NCI-H1105 treated with DMSO at 0.1 percent for 48 hours (cell line): ENCODE results near the gene CTSE.
A peak's percentile ranks its signal among the peaks of the same experiment; 100 is the strongest.

Experiments
- DNase-seq: peaks from one replicate; lab custom pipeline; 2025; lab: John Stamatoyannopoulos, UW

The CTSE gene

DNA sequence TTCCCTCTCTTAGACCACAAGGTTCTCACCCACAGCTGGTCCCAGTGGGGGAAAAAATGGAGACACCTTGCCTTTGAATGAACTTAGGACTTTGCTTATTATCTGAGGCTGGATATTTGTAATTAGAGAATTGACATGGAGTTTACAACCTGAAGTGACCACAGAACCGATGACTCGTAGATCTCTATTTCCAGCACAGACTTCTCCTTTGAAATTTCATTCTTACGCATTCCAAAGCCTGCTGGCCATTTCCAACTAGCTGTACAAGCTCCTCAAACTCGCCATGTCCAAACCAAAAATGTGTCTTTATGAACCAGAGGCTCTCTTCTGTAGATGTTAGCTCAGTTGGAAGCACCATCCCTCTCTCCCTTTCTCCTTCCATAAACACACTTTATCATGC lies 32.5 kb downstream of the CTSE start:
- no peak for DNase-seq

DNA sequence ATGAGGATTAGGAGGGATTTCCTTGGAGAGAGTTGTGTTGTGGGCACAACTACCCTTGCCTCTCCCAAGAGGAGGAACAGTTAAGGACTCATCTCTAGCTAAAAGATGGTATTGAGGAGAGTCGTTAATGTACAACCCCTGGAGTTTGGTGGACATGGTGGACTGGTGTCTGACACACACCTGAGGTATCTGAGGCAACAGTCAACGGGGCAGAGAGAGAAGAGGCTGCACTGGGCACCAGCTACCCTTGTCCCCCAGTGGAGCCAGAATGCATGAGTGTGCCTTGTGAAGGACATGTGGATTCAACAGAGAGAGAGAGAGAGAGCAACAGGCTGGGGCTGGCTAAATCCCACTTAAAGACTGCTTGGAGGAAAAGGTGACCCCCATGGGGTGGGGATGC lies 33.5 kb downstream of the CTSE start:
- no peak for DNase-seq

DNA sequence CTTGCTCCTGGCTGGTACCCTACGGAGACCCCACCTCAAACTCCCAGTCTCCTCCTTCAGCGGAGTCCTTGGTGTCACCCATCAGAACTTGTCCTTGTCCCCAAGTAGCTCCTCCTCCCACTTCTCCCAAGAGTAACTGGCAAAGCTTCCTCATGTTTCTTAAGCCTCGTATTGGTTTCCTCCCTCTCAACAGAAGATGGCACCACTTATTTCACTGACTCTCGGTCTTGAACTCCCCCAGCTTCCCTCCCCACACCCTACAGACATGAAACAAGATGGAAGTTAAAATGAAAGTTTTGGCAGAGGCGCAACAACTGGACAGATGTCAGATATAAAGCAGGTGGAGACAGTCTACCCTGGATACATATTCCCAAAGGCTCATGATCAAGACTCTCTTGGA lies 33.9 kb downstream of the CTSE start:
- DNase-seq, result no peak

DNA sequence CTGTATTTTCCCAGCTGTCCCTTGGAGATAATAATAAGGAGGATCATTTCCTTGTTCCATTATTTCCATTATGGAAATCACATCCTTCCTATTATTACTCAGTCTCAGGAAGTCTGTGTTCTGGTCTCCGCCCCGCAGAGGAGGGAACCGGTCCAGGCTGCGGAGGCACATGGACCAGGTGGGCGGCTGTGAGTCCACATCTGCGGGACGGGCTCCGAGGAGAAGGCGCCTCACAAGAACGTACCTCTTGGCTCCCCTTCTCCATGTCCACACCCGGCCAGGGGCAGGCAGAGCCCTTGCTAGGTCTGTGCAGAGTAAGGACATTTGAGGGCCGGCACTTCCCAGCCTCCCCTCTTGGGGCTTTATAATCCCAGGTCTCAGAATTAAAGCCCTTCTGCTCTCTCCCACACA lies 35.1 kb downstream of the CTSE start:
- DNase-seq, result no peak

DNA sequence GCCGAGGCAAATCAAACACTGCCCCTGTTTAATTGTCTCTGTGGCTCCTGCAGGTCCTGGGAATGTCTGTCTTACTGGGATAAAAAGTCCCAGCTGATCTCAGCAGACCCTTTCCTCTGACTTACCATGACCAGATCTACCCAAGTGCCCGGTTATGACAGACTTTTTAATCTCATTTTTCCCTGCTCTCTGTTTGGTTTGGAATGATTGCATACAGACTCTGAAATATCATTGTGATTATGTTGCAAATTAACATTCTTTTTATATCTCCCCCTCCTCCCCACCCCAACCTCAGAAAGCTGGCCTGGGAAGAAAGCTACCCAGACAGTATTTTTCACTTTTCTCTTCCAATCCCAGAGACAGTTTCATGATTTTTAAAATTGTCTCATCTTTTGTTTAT lies 36.8 kb downstream of the CTSE start:
- DNase-seq, result no peak

DNA sequence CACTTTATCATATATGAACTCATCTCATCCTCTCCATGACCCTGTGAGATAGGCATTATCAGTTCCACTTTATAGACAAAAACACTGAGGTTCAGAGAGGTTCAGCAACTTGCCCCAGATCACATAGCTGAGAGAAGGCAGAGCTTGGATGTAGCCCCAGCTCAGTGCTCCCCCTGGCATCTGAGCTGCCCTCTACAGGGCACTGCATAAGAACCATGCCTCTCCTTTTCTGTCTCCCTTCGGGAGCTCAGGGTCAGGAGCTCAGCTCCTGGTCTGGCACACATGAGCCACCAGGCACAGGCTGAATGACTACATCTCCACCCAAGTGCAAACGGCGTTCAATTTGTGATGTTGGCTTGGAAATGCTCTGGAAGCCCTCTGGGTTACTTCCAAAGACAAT lies 37.4 kb downstream of the CTSE start:
- DNase-seq, result no peak

DNA sequence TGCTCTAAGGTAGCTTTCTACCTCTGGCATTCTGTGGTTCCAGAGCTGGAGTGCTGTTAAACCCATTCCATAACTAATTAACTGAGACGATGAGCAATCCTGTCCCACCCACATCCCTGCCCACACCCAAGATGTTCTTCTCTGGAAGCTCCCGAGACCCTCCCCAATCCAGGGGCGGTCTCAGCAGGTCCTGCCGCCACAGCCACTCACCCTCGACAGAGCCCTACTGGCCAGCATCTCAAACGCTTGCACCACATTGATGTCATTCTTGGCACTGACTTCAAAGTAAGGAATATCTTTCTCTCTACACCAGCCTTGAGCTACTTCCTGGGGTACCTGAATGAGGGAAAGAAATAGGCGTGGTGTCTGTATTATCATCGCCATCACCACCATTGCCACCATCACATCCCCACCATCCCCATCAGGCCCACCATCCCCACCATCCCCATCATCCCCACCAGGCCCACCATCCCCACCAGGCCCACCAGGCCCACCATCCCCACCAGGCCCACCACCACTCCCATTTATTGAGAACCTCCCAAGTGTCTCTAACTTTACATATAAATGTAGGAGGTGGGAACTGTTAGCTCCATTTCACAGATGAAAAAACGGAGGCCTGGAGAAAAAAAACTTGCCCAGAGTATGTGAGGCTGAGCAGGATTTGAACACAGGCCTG lies 38.2 kb downstream of the CTSE start:
- DNase-seq, result no peak

DNA sequence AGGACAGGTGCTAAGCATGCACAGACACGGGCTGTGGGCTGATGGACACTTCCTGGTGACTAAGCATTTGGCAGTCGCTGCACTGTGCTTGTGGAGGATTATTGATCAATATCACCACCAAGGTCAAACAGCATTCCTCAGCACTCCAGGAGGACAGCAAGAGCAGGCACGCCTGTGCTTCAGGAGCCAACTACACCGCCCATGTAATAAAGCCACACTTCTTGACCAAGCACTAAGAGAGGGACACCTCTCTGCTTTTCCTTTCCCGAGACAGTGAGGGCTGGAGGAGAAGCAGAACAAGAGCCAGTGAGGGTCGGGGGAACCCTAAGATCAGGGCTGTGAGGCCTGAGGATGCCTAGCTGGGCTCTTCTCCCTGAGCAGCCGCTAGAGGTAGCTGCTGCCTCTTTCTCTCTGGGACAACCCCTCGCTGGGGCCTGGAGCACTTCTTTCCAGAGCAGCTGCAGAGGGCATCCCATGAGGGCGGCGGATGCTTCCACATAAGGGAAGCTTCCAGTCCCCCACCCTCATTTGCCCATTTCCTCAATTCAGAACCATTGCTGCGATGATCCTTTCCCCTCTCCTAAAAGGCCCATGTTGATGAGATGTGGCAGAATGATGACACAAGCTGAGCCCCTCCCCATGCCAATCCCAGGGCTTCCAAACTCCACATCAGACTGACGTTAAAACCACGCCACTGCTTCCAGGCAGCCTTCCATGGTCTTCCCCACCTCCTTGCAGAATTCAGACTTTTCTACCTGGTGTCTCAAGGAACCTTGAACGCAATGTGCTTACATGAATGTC lies 39.6 kb downstream of the CTSE start:
- no peak for DNase-seq

DNA sequence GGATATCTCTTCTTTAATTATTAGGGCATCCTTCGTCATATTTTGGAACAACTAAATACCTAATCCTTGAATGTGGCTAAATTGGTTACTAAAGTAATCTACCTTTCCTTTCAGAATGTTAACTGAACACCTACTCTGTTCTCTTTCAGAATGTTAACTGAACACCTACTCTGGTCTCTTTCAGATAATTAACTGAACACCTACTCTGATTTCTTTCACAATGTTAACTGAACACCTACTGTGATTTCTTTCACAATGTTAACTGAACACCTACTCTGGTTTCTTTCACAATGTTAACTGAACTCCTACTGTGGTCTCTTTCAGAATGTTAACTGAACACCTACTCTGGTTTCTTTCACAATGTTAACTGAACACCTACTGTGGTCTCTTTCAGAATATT lies 42.4 kb downstream of the CTSE start:
- no peak for DNase-seq

DNA sequence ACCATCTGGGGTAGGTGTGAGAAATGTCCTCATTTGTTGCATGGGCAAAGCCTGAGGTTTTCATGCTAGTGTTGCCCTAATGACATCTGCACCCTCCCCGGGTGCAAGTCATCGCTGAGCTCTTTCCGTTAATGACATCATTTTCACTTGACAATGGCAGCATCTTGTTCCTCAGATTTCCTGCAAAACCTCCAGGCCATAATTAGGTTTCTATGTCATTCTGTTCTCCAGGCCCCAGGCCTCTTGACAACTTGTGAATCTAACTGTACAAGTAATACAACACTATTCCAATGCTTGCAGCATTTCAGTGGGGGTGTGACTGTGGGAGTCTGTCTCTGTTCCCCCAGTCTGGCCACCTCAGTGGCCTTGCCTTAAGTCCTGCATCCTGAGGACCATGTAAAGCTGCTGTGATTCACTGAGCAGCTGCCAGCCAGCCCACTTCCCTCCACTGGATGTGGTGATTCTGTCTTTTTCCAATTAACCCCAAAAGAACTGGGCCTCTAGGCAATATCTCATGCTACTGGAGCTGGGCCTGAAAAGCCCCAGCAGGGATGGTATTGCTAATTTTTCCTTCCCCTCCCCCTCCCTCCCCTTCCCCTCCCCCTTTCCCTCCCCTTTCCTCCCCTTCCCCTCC lies 43.3 kb downstream of the CTSE start:
- DNase-seq, result no peak

DNA sequence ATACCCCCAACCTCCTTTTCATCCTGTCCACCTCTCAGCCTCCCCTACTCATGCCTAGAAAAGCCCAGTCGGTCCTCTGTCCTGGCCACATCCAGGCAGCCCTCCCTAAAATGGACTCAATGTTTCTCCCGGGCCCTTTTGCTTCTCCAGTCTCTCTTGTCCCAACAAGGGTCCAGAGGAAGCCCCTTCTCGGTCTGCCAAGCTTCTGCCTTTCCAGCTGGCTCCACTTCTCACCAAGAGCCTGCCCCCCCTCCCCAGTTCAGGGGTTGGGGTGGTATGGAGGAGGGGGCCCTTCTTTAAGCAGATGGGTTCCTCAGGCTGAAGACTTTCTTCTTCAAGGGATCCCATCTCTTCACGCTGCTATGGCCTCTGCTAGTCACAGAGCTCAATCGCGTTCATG lies 44.4 kb downstream of the CTSE start:
- no peak for DNase-seq

DNA sequence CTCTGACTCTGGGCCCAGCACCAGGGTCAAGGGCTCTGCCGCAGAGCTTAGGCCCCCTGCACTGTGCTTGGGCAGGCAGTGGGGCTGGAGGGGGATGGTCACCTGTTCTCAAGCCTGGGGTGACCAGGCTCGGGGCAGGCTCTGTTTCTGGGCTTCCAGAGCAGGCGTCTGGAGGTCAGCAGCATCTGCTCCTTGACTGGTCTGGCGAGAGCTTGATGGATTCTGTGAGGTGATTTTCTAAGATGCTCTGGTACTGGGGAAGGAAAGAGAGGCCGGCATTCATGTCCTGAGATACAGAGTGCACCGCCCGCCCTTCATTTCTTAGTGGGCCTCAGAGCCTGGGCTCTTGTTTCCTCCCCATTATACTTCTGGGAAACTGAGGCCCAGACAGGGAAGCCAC lies 45.0 kb downstream of the CTSE start:
- no peak for DNase-seq

DNA sequence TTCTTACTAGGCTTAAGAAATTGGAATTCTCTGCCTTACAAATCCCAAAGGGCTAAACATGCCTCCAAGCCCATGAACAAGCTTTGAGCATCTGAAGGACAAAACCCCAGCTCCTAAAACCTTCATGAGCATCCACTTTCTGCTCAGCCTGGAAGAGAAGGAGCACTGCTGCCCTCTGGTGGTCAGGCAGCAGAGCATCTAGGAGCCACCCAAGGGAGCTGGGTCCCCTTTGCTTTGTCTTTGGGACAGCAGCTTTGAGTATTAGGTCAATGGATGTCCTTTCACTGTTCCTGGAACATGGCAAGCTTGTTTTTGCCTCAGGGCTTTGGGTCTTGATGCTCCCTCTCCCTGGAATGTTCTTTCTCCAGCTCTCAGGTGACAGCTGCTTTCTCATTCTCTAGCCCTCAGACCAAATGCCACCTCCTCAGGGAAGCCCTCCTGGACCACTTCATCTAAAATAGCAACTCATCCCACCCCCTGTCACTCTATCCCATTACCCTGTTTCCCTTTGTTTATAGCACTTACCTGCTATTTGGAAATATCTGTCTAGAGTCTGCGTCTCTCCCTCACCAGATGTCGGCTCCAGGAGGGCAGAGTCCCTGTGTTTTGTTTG lies 46.2 kb downstream of the CTSE start:
- DNase-seq, result peak; percentile 80

DNA sequence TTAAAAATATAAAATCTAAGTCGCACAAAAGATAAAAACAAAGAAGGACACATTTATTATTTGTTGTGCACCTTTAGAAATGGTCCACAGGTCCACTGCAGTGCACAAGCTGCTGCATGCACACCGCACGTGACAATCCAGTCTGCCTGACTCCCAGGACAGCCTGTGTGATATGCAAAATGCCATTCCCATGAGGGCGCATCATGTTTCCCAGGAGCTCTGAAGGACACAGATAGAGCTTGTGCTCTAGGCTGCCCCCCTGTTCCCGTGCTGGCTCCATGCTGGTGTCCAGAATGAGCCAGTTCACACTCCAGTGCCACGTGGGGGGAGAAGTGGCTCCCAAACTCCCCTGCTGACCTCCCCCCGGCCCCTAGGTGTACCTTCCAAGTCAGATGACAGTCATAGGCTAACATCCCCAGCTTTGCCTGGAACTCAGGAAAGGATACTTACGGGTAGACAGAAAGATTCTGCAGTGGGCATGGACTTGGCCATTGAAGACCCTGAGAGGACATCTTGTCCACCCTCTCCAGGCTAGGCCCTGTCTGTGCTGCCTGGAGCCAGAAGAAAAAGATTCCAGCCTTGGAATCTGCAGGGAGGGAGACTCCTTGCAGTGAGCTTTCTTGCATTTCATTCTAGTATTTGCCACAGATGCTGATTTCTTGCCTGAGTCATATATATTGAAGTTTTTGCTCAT lies 46.8 kb downstream of the CTSE start:
- DNase-seq, result no peak

DNA sequence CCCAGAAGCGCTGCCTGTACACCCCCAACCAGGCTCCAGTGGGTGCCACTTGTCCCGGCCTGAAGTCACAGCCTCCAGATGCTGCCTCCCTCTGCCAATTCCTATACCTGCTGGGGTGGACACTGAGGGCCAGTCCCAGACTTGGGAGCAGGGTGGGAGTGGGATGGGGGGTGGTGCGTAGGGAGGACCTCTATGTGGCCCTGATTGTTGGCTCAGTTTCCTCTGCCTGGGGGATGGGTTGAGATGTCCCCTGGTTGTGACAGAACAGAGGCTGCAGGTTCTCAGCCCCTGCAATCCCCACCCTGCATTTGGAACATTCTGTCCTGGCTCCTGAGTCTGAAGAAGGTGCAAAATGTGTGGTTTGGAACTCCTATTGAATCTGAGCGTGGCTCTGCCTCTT lies 47.7 kb downstream of the CTSE start:
- DNase-seq, result no peak

DNA sequence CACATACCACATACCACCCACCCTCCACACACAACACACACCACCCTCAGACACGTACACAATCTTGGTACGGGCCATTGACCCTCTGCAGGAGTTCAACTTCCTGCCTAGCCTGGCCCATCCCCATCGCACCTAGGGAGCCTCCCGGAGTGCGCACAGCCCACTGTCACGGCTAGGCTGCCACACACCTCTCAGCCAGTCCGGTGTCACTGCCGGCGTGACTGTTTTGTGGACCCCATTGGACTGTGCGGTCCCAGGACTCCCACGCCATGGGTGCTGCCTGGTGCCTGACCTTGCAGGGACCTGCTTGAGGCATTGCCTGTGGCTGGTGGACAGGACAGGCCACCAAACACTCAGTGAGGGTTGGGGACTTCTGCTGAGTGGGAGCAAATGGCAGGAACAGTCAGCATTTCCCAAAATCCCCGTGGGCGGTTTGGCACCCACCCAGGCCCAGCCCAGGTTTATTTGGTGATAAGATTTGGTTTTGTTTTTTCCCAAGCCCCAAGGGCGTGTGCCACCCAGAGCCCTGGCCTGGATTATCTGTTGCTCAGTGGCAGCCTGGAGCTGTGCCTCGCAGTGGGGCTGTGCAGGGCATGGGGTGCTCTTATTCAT lies 48.2 kb downstream of the CTSE start:
- no peak for DNase-seq

DNA sequence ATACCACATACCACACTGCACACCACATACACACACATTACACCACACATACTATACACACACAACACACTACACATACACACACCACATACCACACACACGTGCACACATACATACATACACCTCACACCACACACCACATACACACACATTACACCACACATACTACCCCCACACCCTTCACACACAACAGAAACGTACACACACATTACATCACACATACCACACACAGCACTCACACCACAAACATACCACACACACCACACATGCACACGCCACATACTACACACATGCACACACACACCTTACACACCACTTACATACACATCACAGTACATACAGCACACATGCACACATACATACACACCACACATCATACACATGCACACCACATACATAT lies 49.0 kb downstream of the CTSE start:
- no peak for DNase-seq

DNA sequence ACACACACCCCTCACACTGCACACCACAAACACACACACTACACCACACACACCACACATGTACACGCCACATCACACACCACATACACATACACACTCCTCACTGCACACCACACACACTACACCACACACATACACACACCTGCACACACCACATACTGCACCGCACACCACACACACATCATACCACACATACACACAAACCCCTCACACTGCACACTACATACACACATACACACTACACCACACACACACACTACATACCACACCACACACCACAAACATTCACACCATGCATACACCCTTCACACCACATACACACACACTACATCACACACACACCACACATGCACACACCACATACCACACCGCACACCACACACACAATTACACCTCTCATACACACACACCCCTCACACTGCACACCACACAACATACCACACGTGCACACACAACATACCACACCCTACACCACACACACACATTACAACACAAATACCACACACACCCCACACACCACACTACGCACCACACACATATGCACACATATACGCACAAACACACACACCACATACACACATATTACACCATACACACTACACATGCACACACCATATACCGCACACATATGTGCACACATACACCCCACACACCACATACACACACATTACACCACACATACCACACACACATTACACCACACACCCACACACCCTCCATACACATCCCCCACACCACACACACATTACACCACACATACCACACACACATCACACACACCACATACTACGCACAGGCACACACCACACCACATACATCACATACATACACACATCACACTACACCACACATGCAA lies 50.1 kb downstream of the CTSE start:
- no peak for DNase-seq

DNA sequence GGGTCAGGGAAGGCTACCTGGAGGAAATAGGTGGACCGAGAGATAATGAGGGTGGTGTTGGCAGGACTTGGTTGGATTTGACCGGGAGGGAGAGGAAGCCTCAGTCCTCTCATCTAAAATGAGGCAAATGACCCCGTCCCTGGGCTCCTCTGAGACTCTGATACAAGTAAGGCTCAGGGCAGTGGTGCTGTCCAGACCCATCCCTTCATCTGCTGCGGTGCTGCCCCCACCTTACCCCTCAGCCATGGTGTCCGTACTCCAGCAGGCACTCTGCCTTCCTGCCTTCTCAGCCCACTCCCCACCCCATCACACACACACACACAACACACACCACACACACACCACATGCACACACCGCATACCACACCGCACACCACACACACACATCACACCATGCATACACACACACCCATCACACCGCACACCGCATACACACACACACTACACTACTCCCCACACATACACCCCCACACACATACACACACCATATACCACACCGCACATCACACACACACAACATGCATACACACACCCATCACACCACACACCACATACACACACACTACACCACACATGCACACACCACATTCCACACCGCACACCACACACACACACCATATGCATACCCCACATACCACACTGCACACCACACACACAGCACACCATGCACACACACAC lies 51.1 kb downstream of the CTSE start:
- DNase-seq, result no peak

DNA sequence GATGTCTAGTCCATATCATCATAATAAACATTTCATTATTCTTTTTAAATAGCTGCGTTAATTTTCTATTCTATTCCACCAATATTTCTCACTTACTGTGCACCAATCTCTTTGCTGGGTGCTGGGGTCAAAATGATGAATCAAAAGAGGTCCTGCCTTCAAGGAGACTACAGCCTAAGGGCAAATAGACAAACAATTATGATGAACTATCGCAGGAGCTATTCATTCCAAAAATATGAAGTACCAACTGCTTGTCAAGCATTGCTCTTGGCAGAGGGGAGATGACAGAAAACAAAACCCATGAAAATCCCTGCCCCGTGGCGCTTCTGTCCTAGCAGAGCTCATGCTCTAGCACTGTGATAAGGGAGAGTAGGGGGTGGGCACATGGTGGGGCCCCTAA lies 51.6 kb downstream of the CTSE start:
- peak; percentile 3 for DNase-seq
